Vagina (tissue), 2 donors: ENCODE data around the gene CALD1. TPM values are rescaled to one million over a fixed set of nuclear protein-coding genes. Genes with fewer than 3 reads are reported as not detected.
A peak's percentile ranks its signal among the peaks of the same experiment; 100 is the strongest.

ENCODE experiments used
- DNase-seq, 2 donors: peaks; one replicate each; pipeline ENCODE4 v3.0.0-alpha.2; 2017; ENCODE audit errors: extremely low spot score in 2 of 2
- H3K27ac ChIP-seq: fragments of 200-600 bp; sonication (generic); one replicate; pipeline ENCODE4 v1.5.1; 2019
- H3K27me3 ChIP-seq: fragments of 200-600 bp; sonication (generic); one replicate; pipeline ENCODE4 v1.5.1; 2019
- H3K36me3 ChIP-seq, 2 donors: fragments of 200-600 bp; sonication (generic); one replicate each; pipeline ENCODE4 v1.5.1; 2017 to 2019
- H3K4me1 ChIP-seq: fragments of 200-600 bp; sonication (generic); one replicate; pipeline ENCODE4 v1.5.1; 2019
- H3K4me3 ChIP-seq, 2 donors: fragments of 200-600 bp; sonication (generic); 1 replicate in 1 of 2; 2 replicates in 1 of 2; pipeline ENCODE4 v1.5.1; 2016 to 2019
- H3K9me3 ChIP-seq: fragments of 200-600 bp; sonication (generic); one replicate; pipeline ENCODE4 v1.5.1; 2019
- CTCF ChIP-seq, 3 experiments: fragments of 450-650 bp in 2 of 3; fragments of 200-600 bp in 1 of 3; sonication (generic) in 1 of 3; IDR thresholded peaks; one replicate each; pipeline ENCODE4 v1.5.1; 2017 to 2019; ENCODE audit warnings: antibody characterized with exemption in 3 of 3, mild to moderate bottlenecking in 2 of 3, moderate library complexity in 2 of 3
- POLR2A ChIP-seq, 2 donors: fragments of 450-650 bp; IDR thresholded peaks; one replicate each; pipeline ENCODE4 v1.6.1; 2017; ENCODE audit warnings: antibody characterized with exemption in 2 of 2, mild to moderate bottlenecking in 2 of 2, moderate library complexity in 2 of 2
- POLR2AphosphoS5 ChIP-seq, 2 donors: sonication (generic); formaldehyde crosslinking; IDR thresholded peaks; one replicate each; pipeline ENCODE4 v1.9.0; 2017; ENCODE audit warnings: antibody characterized with exemption in 2 of 2, mild to moderate bottlenecking in 2 of 2, low read depth in 1 of 2; ENCODE audit not compliant: insufficient read depth in 1 of 2
- intact Hi-C: fragments of 100-400 bp; cut with DNase I; formaldehyde crosslinking; loops from one replicate; pipeline ENCODE4 v1.15.1; 2023
- total RNA-seq: library from RNA; depleted of rRNA; stranded (reverse); fragments of >200 nt; gene quantifications from one replicate; pipeline ENCODE4 v1.2.3, GENCODE V29; 2016

Gene CALD1
- total RNA-seq, 1 donor from 2014 or later: 343 TPM

DNA sequence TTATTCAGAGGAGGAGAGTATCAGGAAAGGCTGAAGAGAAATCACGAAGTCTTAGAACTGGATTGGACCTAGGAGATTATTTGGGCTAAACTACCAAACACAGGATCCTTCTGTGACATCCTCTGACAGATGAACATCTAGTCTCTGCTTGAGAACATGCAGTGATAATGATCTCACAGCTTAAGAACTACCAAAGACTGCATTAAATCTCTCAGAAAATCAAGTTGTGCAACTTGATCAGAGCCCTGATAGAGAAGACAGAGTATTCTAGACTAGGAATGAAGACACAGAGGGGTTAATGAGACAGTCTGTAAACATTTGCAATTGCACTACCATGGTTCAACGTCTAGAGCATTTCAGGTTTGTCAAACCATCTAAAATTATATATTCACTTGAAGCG is 169.7 kb downstream of the CALD1 start:
- Histone ChIP-seq H3K4me1 (peaks cover 20% of the 10 kb centered on the region), H3K27me3 (no peaks in the 10 kb centered on the region), H3K36me3 (peaks cover 0 to 59% of the 10 kb centered on the region in 2 donors), H3K9me3 (no peaks in the 10 kb centered on the region), H3K27ac (peak overlapping the region; percentile 48), H3K4me3 (no peak overlapping the region)
- no peak for TF ChIP-seq POLR2A (IDR thresholded peaks at IDR 0.05)
- TF ChIP-seq POLR2AphosphoS5 (IDR thresholded peaks at IDR 0.05; ENCODE audit: insufficient read depth in 1 of 2, low read depth in 1 of 2): no peak
- TF ChIP-seq CTCF (IDR thresholded peaks at IDR 0.05): no peak
- DNase-seq: no peak
- intact Hi-C loops: loop anchor here (10.0 kb wide), 1 partner anchor 64 kb away; no protein-coding TSS in a partner anchor

- TF ChIP-seq CTCF (IDR thresholded peaks at IDR 0.05) (peak; percentile 32 to 63 (median 41)), POLR2AphosphoS5 (IDR thresholded peaks at IDR 0.05; ENCODE audit: insufficient read depth in 1 of 2, low read depth in 1 of 2) (no peak)
- Histone ChIP-seq H3K36me3 (peaks cover 0 to 69% of the 10 kb centered on the region in 2 donors), H3K9me3 (no peaks in the 10 kb centered on the region), H3K4me1 (no peaks in the 10 kb centered on the region), H3K27ac (no peak overlapping the region), H3K27me3 (no peaks in the 10 kb centered on the region), H3K4me3 (no peak overlapping the region)
- intact Hi-C loops: loop anchor here (5.0 kb wide), 1 partner anchor 262 kb away; no protein-coding TSS in a partner anchor
- no peak for DNase-seq
Measured at GRCh38 chr7:134954197-134955082, 175.0 kb downstream of the CALD1 start.

DNA sequence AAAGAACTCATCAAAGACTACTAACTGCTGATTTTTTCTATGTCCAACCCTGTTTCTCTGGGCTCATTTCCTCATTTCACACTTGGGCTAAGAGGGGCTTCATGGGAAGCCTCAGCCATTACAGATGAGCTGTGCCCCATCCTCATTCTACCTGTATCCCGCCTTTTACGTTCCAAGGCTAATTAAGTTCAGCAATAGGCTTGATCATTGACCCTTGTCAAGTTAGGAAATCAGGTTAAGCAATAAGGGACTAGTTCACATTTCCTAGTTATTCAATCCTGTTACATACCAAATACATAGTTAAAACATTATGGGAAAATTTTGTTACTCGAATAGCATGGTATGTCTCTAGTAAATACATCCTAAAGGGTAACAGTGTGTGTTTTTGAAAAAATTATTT is 177.6 kb downstream of the CALD1 start:
- no peak overlapping the region for H3K27ac ChIP-seq
- H3K4me3 ChIP-seq: no peak overlapping the region
- no peaks in the 10 kb centered on the region for H3K9me3 ChIP-seq
- no peaks in the 10 kb centered on the region for H3K27me3 ChIP-seq
- TF ChIP-seq POLR2A (IDR thresholded peaks at IDR 0.05) (no peak), CTCF (IDR thresholded peaks at IDR 0.05) (no peak), POLR2AphosphoS5 (IDR thresholded peaks at IDR 0.05; ENCODE audit: insufficient read depth in 1 of 2, low read depth in 1 of 2) (no peak)
- peaks cover 0 to 68% of the 10 kb centered on the region in 2 donors for H3K36me3 ChIP-seq
- intact Hi-C loops: no loop called here
- no peaks in the 10 kb centered on the region for H3K4me1 ChIP-seq
- DNase-seq: no peak

DNA sequence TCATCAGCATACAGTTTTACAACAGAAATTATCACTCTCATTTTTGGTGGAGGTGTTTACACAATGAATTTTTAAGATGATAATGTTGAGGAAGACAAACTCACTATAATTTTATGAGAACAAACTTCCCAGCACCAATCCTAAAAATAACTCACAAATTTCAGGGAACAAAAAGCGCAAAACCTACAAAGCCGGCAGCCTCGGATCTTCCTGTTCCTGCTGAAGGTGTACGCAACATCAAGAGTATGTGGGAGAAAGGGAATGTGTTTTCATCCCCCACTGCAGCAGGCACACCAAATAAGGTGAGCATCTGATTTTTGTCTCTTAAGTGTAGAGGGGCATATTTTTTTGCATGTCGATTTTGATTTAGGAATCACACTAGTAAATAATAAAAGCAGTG is 180.4 kb downstream of the CALD1 start:
- intact Hi-C loops: no loop called here
- Histone ChIP-seq H3K4me1 (no peaks in the 10 kb centered on the region), H3K9me3 (no peaks in the 10 kb centered on the region), H3K27ac (no peak overlapping the region), H3K27me3 (no peaks in the 10 kb centered on the region), H3K36me3 (peaks cover 0 to 81% of the 10 kb centered on the region in 2 donors), H3K4me3 (no peak overlapping the region)
- TF ChIP-seq POLR2A (IDR thresholded peaks at IDR 0.05) (no peak), POLR2AphosphoS5 (IDR thresholded peaks at IDR 0.05; ENCODE audit: insufficient read depth in 1 of 2, low read depth in 1 of 2) (no peak), CTCF (IDR thresholded peaks at IDR 0.05) (no peak)
- DNase-seq: no peak

- Histone ChIP-seq H3K4me3 (no peak overlapping the region), H3K36me3 (peaks cover 0 to 86% of the 10 kb centered on the region in 2 donors), H3K27me3 (no peaks in the 10 kb centered on the region), H3K27ac (no peak overlapping the region), H3K4me1 (no peaks in the 10 kb centered on the region), H3K9me3 (no peaks in the 10 kb centered on the region)
- DNase-seq: no peak
- no peak for TF ChIP-seq POLR2AphosphoS5 (IDR thresholded peaks at IDR 0.05; ENCODE audit: insufficient read depth in 1 of 2, low read depth in 1 of 2)
- intact Hi-C loops: no loop called here
Measured at GRCh38 chr7:134962270-134962780, 182.9 kb downstream of the CALD1 start.
